Body of pancreas (tissue), 4 donors: ENCODE measurements around the gene SLC36A2.

ENCODE experiments used
- CTCF ChIP-seq, 7 experiments: fragments of 450-650 bp in 4 of 7; fragments of 200-600 bp in 3 of 7; sonication (generic) in 3 of 7; IDR thresholded peaks; one replicate each; pipeline ENCODE4 v1.5.1; 2016 to 2019; ENCODE audit warnings: antibody characterized with exemption in 7 of 7
- POLR2A ChIP-seq, 3 donors: fragments of 450-650 bp; IDR thresholded peaks; one replicate each; pipeline ENCODE4 v1.6.1; 2016; ENCODE audit warnings: antibody characterized with exemption in 3 of 3, mild to moderate bottlenecking in 2 of 3

- TF ChIP-seq CTCF (IDR thresholded peaks at IDR 0.05) (no peak), POLR2A (IDR thresholded peaks at IDR 0.05) (no peak)
Measured at GRCh38 chr5:151317871-151318270, 29.5 kb downstream of the SLC36A2 start.
